ENCODE measurements around the gene ST7. TPM values are rescaled to one million over a fixed set of nuclear protein-coding genes. Genes with fewer than 3 reads are reported as not detected.

The ST7 gene
- total and polyA plus RNA-seq, 2 of the 8 experiments (the other 6 are each of a cell fraction or from before 2014, with no cell fraction given), result 16.3 to 18.0 TPM

GRCh38 chr7:117088623-117089194 lies 135.4 kb downstream of the ST7 start:
- H3K79me1 ChIP-seq (ENCODE audit: low read depth, low read length), result no peaks in the 10 kb centered on the region; the same call in 1 of the 2 replicates
- no peak overlapping the region for H3K18ac ChIP-seq (ENCODE audit: extremely low read depth, low read length)
- no peaks in the 10 kb centered on the region; a peak in 1 of 4 replicates for H3K79me2 ChIP-seq (ENCODE audit: control insufficient read depth in 1 of 2, insufficient read depth in 2 of 2, low read length in 2 of 2)
- no peak overlapping the region for H2BK15ac ChIP-seq (ENCODE audit: low read length)
- H3K23ac ChIP-seq (ENCODE audit: insufficient read length), result no peak overlapping the region
- H3K4me1 ChIP-seq (replicated peaks in 1 of 4; ENCODE audit: control insufficient read depth in 3 of 4, insufficient read depth in 4 of 4, low read length in 3 of 4), result no peaks in the 10 kb centered on the region
- H3K27me3 ChIP-seq (replicated peaks in 1 of 4; ENCODE audit: control insufficient read depth in 3 of 4, extremely low read depth in 1 of 4, insufficient read depth in 3 of 4, low read length in 3 of 4), result no peaks in the 10 kb centered on the region
- H2BK20ac ChIP-seq (ENCODE audit: low read length), result no peak overlapping the region
- no peak overlapping the region for H3K14ac ChIP-seq (ENCODE audit: insufficient read length)
- no peak overlapping the region for H2BK12ac ChIP-seq (ENCODE audit: low read depth, low read length)
- ChIA-PET CTCF (ENCODE audit: partially characterized antibody) (interaction anchor here (1.1 to 1.8 kb wide), 3 partner anchors 11 to 31 kb away, joined by 3 to 5 read pairs (median 3); no protein-coding TSS in a partner anchor), POLR2A (ENCODE audit: partially characterized antibody) (interaction anchor here (0.9 to 1.0 kb wide), 2 partner anchors 12 to 16 kb away, joined by 3 to 5 read pairs; no protein-coding TSS in a partner anchor)
- H3K23me2 ChIP-seq (ENCODE audit: low read depth, low read length), result no peaks in the 10 kb centered on the region
- peaks cover 0 to 1% of the 10 kb centered on the region in 2 experiments for H4K20me1 ChIP-seq (replicated peaks in 1 of 2; ENCODE audit: control insufficient read depth in 1 of 2, insufficient read depth in 2 of 2, low read length in 2 of 2)
- no peak overlapping the region for H3K56ac ChIP-seq (replicated peaks; ENCODE audit: insufficient read length, low read depth, low read length)
- no peak overlapping the region for H3K27ac ChIP-seq (ENCODE audit: low read depth, low read length)
- no peak overlapping the region for H2AFZ ChIP-seq (ENCODE audit: low read length)
- no peak overlapping the region for H2BK120ac ChIP-seq (replicated peaks; ENCODE audit: low read depth, low read length)
- no peak for FAIRE-seq
- H3K9ac ChIP-seq (replicated peaks in 1 of 4; ENCODE audit: extremely low read depth in 1 of 4, low read depth in 3 of 4, low read length in 3 of 4), result no peak overlapping the region
- TF ChIP-seq SUZ12 (IDR thresholded peaks at IDR 0.05; ENCODE audit: low read length) (no peak), EP300 (IDR thresholded peaks at IDR 0.05; ENCODE audit: borderline replicate concordance in 1 of 2, low read depth in 2 of 2, low read length in 2 of 2) (no peak), RFX5 (IDR thresholded peaks at IDR 0.05; ENCODE audit: borderline replicate concordance, low read depth, low read length) (no peak), SIRT6 (IDR thresholded peaks at IDR 0.05; ENCODE audit: low read length) (no peak)
- TF ChIP-seq, protein P1, sequence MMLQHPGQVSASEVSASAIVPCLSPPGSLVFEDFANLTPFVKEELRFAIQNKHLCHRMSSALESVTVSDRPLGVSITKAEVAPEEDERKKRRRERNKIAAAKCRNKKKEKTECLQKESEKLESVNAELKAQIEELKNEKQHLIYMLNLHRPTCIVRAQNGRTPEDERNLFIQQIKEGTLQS (IDR thresholded peaks at IDR 0.05; ENCODE audit: insufficient read depth, low read depth, low read length), result no peak
- H3K9me3 ChIP-seq (ENCODE audit: insufficient read depth in 2 of 2, low read depth in 1 of 2, low read length in 1 of 2), result no peaks in the 10 kb centered on the region
- 98% methylated on average over 2 of the region's 2 CpGs; no CpG with 5 or more reads in 1 of the 2 experiments for WGBS, 2 experiments (ENCODE audit: extremely low coverage in 1 of 2, insufficient coverage in 1 of 2, insufficient read length in 1 of 2, insufficient replicate concordance in 2 of 2, low coverage in 1 of 2, low lambda C conversion rate in 2 of 2, missing lambda C conversion rate in 1 of 2)
- H3K4ac ChIP-seq (replicated peaks; ENCODE audit: insufficient read length, low read depth, low read length), result no peak overlapping the region
- H2BK5ac ChIP-seq (ENCODE audit: low read depth, low read length), result no peak overlapping the region
- H4K5ac ChIP-seq (ENCODE audit: insufficient read length, low read depth, low read length), result no peak overlapping the region
- no peak overlapping the region for H3K4me3 ChIP-seq (ENCODE audit: extremely low read depth in 1 of 4, insufficient read depth in 2 of 4, low read depth in 3 of 4, low read length in 4 of 4)
- H4K8ac ChIP-seq (ENCODE audit: extremely low read depth, insufficient read depth, low read length), result no peak overlapping the region
- H3K4me2 ChIP-seq (ENCODE audit: insufficient read depth in 1 of 2, low read depth in 2 of 2, low read length in 2 of 2), result no peak overlapping the region
- H3K36me3 ChIP-seq (ENCODE audit: control insufficient read depth in 2 of 4, insufficient read depth in 4 of 4, low read length in 3 of 4), result no peaks in the 10 kb centered on the region
- no peak for DNase-seq (ENCODE audit: low read depth in 1 of 2, low spot score in 2 of 2)
- H2AK5ac ChIP-seq (ENCODE audit: low read depth, low read length), result no peak overlapping the region
- H4K91ac ChIP-seq (replicated peaks; ENCODE audit: insufficient read length, low read length), result no peak overlapping the region

Measured in H1 (cell line).